ENCODE data around the gene SLC38A8.
A peak's percentile ranks its signal among the peaks of the same experiment; 100 is the strongest.

Gene SLC38A8

GRCh38 chr16:84062734-84063640 is 20.4 kb upstream of the SLC38A8 start:
- TF ChIP-seq RAD21 (IDR thresholded peaks at IDR 0.05; ENCODE audit: low read depth) (peak; percentile 81), CREB1 (IDR thresholded peaks at IDR 0.05; ENCODE audit: low read depth) (no peak)

- no peak for TF ChIP-seq USF1 (IDR thresholded peaks at IDR 0.05)
- no peak for TF ChIP-seq FOXM1 (IDR thresholded peaks at IDR 0.05; ENCODE audit: borderline replicate concordance, low read depth)
- no peak for TF ChIP-seq CREB1 (IDR thresholded peaks at IDR 0.05; ENCODE audit: low read depth)
- TF ChIP-seq YY1 (IDR thresholded peaks at IDR 0.05; ENCODE audit: low read depth): no peak
- no peak for TF ChIP-seq ZBTB7A (IDR thresholded peaks at IDR 0.05; ENCODE audit: low read depth)
- no peak for TF ChIP-seq EP300 (IDR thresholded peaks at IDR 0.05; ENCODE audit: borderline replicate concordance)
- TF ChIP-seq EGR1 (IDR thresholded peaks at IDR 0.05): no peak
- TF ChIP-seq RAD21 (IDR thresholded peaks at IDR 0.05; ENCODE audit: low read depth): no peak
- TF ChIP-seq MAX (IDR thresholded peaks at IDR 0.05): no peak
Measured at GRCh38 chr16:84061236-84061819, 18.7 kb upstream of the SLC38A8 start.

- TF ChIP-seq EGR1 (IDR thresholded peaks at IDR 0.05) (no peak), EP300 (IDR thresholded peaks at IDR 0.05; ENCODE audit: borderline replicate concordance) (no peak), ZBTB7A (IDR thresholded peaks at IDR 0.05; ENCODE audit: low read depth) (no peak), REST (IDR thresholded peaks at IDR 0.05; ENCODE audit: low read depth) (no peak), CEBPB (IDR thresholded peaks at IDR 0.05) (no peak), NFIC (IDR thresholded peaks at IDR 0.05) (no peak), RAD21 (IDR thresholded peaks at IDR 0.05; ENCODE audit: low read depth) (no peak)
Measured at GRCh38 chr16:84059946-84060901, 17.6 kb upstream of the SLC38A8 start.

- TF ChIP-seq ZBTB7A (IDR thresholded peaks at IDR 0.05; ENCODE audit: low read depth) (no peak), CREB1 (IDR thresholded peaks at IDR 0.05; ENCODE audit: low read depth) (no peak), YY1 (IDR thresholded peaks at IDR 0.05; ENCODE audit: low read depth) (no peak), TEAD4 (IDR thresholded peaks at IDR 0.05) (no peak), CEBPB (IDR thresholded peaks at IDR 0.05) (no peak), TCF12 (IDR thresholded peaks at IDR 0.05; ENCODE audit: low read depth) (no peak), TAF1 (IDR thresholded peaks at IDR 0.05; ENCODE audit: low read depth) (no peak), EGR1 (IDR thresholded peaks at IDR 0.05) (no peak), RAD21 (IDR thresholded peaks at IDR 0.05; ENCODE audit: low read depth) (no peak), FOXM1 (IDR thresholded peaks at IDR 0.05; ENCODE audit: borderline replicate concordance, low read depth) (no peak)
Measured at GRCh38 chr16:84059111-84059510, 16.5 kb upstream of the SLC38A8 start.

GRCh38 chr16:84058664-84059063 is 16.1 kb upstream of the SLC38A8 start:
- TF ChIP-seq FOXM1 (IDR thresholded peaks at IDR 0.05; ENCODE audit: borderline replicate concordance, low read depth) (no peak), NFIC (IDR thresholded peaks at IDR 0.05) (no peak), MAX (IDR thresholded peaks at IDR 0.05) (no peak), RAD21 (IDR thresholded peaks at IDR 0.05; ENCODE audit: low read depth) (no peak), EP300 (IDR thresholded peaks at IDR 0.05; ENCODE audit: borderline replicate concordance) (no peak), USF1 (IDR thresholded peaks at IDR 0.05) (no peak), REST (IDR thresholded peaks at IDR 0.05; ENCODE audit: low read depth) (no peak)
